Transverse colon (tissue), 4 donors: Measurements from ENCODE around the gene PML.

Experiments used
- CTCF ChIP-seq, 5 experiments: fragments of 200-600 bp in 3 of 5; fragments of 450-650 bp in 2 of 5; sonication (generic) in 3 of 5; IDR thresholded peaks; 1 replicate in 2 of 5; 2 replicates in 3 of 5; pipeline ENCODE4 v1.5.1; 2016 to 2017; ENCODE audit warnings: antibody characterized with exemption in 5 of 5, inconsistent platforms in 3 of 5, mild to moderate bottlenecking in 2 of 5, moderate library complexity in 1 of 5
- EP300 ChIP-seq: sonication (generic); formaldehyde crosslinking; IDR thresholded peaks from one replicate; pipeline ENCODE4 v1.6.1; 2017; ENCODE audit warnings: antibody characterized with exemption, low read depth
- POLR2A ChIP-seq: fragments of 450-650 bp; IDR thresholded peaks from one replicate; pipeline ENCODE4 v1.6.1; 2016; ENCODE audit warnings: antibody characterized with exemption, mild to moderate bottlenecking, moderate library complexity
- POLR2AphosphoS5 ChIP-seq, 3 donors: sonication (generic); formaldehyde crosslinking; IDR thresholded peaks; one replicate each; pipeline ENCODE4 v1.6.1; 2016; ENCODE audit warnings: antibody characterized with exemption in 3 of 3

GRCh38 chr15:73994912-73995622, 551 bp downstream of the PML start:
- no peak for TF ChIP-seq CTCF (IDR thresholded peaks at IDR 0.05)
- TF ChIP-seq EP300, result no peak
- TF ChIP-seq POLR2AphosphoS5 (IDR thresholded peaks at IDR 0.05), result no peak
- TF ChIP-seq POLR2A, result no peak
